HG03354 (cell line): ENCODE measurements around the gene SMARCD3.

ENCODE experiments used
- ATAC-seq: cut with Tn5 transposase; IDR thresholded peaks from one replicate; pipeline ENCODE4 v1.9.1; 2021; ENCODE audit warnings: mild to moderate bottlenecking; ENCODE audit not compliant: unreplicated experiment, poor library complexity, severe bottlenecking

The SMARCD3 gene

GRCh38 chr7:151195616-151196450, 52.7 kb downstream of the SMARCD3 start:
- ATAC-seq, result no peak

GRCh38 chr7:151194188-151194587, 54.3 kb downstream of the SMARCD3 start:
- ATAC-seq, result no peak

GRCh38 chr7:151193203-151193978, 55.1 kb downstream of the SMARCD3 start:
- ATAC-seq, result no peak

GRCh38 chr7:151192002-151192539, 56.4 kb downstream of the SMARCD3 start:
- ATAC-seq, result no peak

- no peak for ATAC-seq
These were observed 57.0 kb downstream of the SMARCD3 start for GRCh38 chr7:151191544-151191943.

- ATAC-seq, result no peak
These were observed 59.5 kb downstream of the SMARCD3 start for GRCh38 chr7:151189038-151189437.
